NT2/D1 (cell line): Measurements from ENCODE around the gene PLPP1.

ENCODE experiments used
- DNase-seq: peaks from one replicate; pipeline ENCODE4 v3.0.0-alpha.2; 2011; ENCODE audit warnings: low read depth, low spot score
- H3K27me3 ChIP-seq: 2 replicates; pipeline ENCODE4 v1.6.0; 2011; ENCODE audit warnings: mild to moderate bottlenecking; ENCODE audit not compliant: insufficient read length, insufficient read depth
- H3K36me3 ChIP-seq: 2 replicates; pipeline ENCODE4 v1.6.1; 2011; ENCODE audit warnings: mild to moderate bottlenecking, low read length, mixed read lengths; ENCODE audit not compliant: insufficient read depth, insufficient read length
- H3K4me1 ChIP-seq: 2 replicates; pipeline ENCODE4 v1.5.1; 2011; ENCODE audit not compliant: insufficient read depth, insufficient read length
- H3K4me3 ChIP-seq: 2 replicates; pipeline ENCODE4 v1.5.1; 2011; ENCODE audit warnings: low read depth; ENCODE audit not compliant: insufficient read length
- H3K9ac ChIP-seq: 2 replicates; pipeline ENCODE4 v1.6.0; 2011; ENCODE audit warnings: low read depth; ENCODE audit not compliant: insufficient read length
- H3K9me3 ChIP-seq: 2 replicates; pipeline ENCODE4 v1.5.1; 2011; ENCODE audit warnings: mild to moderate bottlenecking, low read length; ENCODE audit not compliant: insufficient read depth
- SUZ12 ChIP-seq: IDR thresholded peaks from 2 replicates; pipeline ENCODE4 v1.6.1; 2011; ENCODE audit not compliant: insufficient read length, insufficient read depth; ENCODE audit errors: extremely low read depth
- YY1 ChIP-seq: IDR thresholded peaks from 2 replicates; pipeline ENCODE4 v1.6.1; 2011; ENCODE audit not compliant: insufficient read length, insufficient read depth
- ZNF274 ChIP-seq: IDR thresholded peaks from 2 replicates; pipeline ENCODE4 v1.6.1; 2011; ENCODE audit warnings: mild to moderate bottlenecking, low read depth, low read length

The PLPP1 gene

DNA sequence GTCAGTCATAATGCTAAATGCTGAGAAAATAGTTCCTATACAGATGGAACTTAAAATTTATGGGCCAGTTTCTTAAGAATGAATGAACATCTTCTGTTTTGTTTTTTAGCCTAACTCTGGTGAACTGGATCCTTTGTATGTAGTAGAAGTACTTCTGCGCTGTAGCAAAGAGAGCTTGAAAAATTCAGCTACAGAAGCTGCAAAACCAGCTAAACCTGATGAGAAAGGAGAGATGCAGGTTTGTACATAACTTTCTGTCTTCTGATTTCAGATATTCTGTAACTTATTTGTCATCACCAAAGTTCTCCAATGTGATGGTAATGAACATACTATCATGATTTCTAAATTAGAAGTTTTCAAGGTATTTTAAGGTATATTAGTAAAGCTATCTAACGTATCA lies 146.9 kb downstream of the PLPP1 start:
- no peaks in the 10 kb centered on the region for H3K4me1 ChIP-seq
- H3K36me3 ChIP-seq: peaks cover 64% of the 10 kb centered on the region
- H3K9ac ChIP-seq: no peak overlapping the region
- H3K4me3 ChIP-seq: no peak overlapping the region
- no peak for TF ChIP-seq SUZ12
- no peak for TF ChIP-seq ZNF274
- TF ChIP-seq YY1: no peak
- no peak for DNase-seq
- H3K9me3 ChIP-seq: peaks cover 20% of the 10 kb centered on the region
- no peaks in the 10 kb centered on the region for H3K27me3 ChIP-seq

DNA sequence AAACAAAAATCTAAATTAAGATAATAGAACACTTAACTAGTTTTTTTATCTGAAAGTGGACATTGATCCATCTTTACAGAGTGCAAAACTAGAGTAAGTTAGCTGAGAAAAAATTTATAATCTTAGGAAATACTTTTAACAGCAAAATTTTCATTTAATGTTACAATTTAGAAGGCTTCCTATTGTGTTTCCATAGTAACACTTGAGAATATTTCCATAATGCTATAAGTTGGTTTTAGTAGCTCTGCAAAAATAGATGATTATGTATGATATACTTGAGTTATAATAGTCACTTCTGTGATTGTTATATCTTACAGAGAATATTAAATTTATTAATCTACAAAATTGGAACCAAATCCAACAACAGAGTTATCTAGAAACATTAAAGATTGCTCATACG lies 148.4 kb downstream of the PLPP1 start:
- Histone ChIP-seq H3K36me3 (peaks cover 57% of the 10 kb centered on the region), H3K4me1 (no peaks in the 10 kb centered on the region)
- TF ChIP-seq SUZ12 (no peak), YY1 (no peak), ZNF274 (no peak)

DNA sequence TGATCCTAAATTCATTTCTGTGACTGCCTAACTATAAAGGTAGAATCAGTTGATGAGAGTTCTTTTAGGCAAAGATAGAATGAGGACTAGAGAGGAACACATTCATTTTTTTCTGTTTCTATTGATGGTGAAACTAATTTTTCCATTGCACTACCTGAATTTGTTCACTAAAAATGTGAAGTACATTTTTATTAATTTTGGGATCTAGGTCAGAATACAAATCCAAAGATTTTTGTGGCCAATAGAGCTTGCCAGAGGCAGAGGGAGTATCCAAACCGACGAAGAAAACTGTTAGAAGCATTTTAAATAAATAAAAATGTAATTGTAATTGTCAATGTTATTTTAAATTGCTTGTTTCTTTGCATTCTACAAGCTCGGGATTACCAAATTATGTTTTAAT lies 148.9 kb downstream of the PLPP1 start:
- no peak for TF ChIP-seq ZNF274
- H3K27me3 ChIP-seq: no peaks in the 10 kb centered on the region
- DNase-seq: no peak
- peaks cover 53% of the 10 kb centered on the region for H3K36me3 ChIP-seq
- H3K9ac ChIP-seq: no peak overlapping the region
- H3K9me3 ChIP-seq: peaks cover 14% of the 10 kb centered on the region
- no peaks in the 10 kb centered on the region for H3K4me1 ChIP-seq
- H3K4me3 ChIP-seq: no peak overlapping the region

More for the DNA sequence above, 148.4 kb downstream of the PLPP1 start:
- H3K9me3 ChIP-seq: peaks cover 14% of the 10 kb centered on the region
- H3K9ac ChIP-seq: no peak overlapping the region
- no peak overlapping the region for H3K4me3 ChIP-seq
- DNase-seq: no peak
- H3K27me3 ChIP-seq: no peaks in the 10 kb centered on the region

DNA sequence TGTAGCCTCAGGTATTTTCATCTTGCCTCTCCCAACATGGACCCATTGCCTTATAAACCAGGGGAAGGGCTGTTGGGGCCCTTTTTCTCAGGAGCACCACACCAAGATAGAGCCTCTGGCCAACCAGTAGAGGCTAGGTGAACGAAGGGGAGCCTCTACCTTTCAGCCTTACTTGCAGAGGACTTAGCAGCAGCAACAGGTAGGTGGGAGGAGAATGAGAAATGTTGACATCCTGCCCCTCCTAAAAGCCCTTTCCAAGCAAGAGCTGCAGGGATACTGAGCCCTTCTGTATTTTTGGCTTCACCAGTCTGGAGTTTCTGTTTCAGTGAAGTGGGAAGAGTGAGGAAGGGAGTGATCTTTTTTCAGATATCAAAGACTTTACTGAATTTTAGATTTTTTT lies 149.5 kb downstream of the PLPP1 start:
- H3K9me3 ChIP-seq: peaks cover 14% of the 10 kb centered on the region
- TF ChIP-seq YY1 (no peak), SUZ12 (no peak), ZNF274 (no peak)
- no peak overlapping the region for H3K9ac ChIP-seq
- no peaks in the 10 kb centered on the region for H3K27me3 ChIP-seq
- no peak for DNase-seq
- H3K4me1 ChIP-seq: no peaks in the 10 kb centered on the region
- H3K4me3 ChIP-seq: no peak overlapping the region
- H3K36me3 ChIP-seq: peaks cover 50% of the 10 kb centered on the region

DNA sequence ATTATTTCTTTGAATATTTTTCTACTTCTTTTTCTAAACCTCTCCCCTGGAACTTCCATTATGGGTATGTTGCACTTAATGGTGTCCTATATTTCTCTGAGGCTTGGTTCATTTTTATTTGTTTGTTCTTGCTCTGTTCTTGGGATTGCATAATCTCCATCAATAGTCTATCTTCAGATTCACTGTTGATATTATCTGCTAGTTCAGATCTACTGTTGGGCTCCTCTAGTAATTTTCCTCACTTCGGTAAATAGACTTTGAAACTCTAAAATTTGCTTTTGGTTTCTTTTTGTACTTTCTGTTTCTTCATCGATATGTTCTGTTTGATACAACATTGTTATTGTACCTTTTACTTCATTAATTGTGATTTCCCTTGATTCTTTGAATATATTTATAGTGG lies 150.7 kb downstream of the PLPP1 start:
- Histone ChIP-seq H3K4me3 (no peak overlapping the region), H3K9me3 (peaks cover 14% of the 10 kb centered on the region), H3K36me3 (peaks cover 42% of the 10 kb centered on the region), H3K4me1 (no peaks in the 10 kb centered on the region), H3K27me3 (no peaks in the 10 kb centered on the region), H3K9ac (no peak overlapping the region)
- TF ChIP-seq SUZ12 (no peak), YY1 (no peak)
- no peak for DNase-seq

DNA sequence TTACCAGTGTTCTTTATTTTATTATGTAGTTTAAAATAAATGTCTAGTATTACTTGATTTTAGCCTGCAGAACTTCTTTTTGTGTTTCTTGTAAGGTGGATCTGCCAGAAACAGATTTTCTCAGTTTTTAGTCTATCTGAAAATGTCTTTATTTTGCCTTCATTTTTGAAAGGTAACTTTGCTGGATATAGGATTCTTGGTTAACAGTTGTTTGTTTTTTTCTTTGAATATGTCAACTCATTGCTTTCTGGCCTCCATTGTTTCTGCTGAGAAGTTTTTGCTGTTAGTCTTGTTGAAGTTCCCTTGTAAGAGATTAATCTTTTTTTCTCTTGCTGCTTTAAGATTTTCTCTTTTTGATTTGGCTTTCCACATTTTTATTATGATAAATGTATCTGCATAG lies 151.5 kb downstream of the PLPP1 start:
- no peaks in the 10 kb centered on the region for H3K27me3 ChIP-seq
- H3K4me1 ChIP-seq: no peaks in the 10 kb centered on the region
- peaks cover 40% of the 10 kb centered on the region for H3K36me3 ChIP-seq
- no peak overlapping the region for H3K4me3 ChIP-seq
- H3K9ac ChIP-seq: no peak overlapping the region
- DNase-seq: no peak
- H3K9me3 ChIP-seq: peaks cover 14% of the 10 kb centered on the region
- TF ChIP-seq SUZ12: no peak
- no peak for TF ChIP-seq YY1
- TF ChIP-seq ZNF274: no peak

DNA sequence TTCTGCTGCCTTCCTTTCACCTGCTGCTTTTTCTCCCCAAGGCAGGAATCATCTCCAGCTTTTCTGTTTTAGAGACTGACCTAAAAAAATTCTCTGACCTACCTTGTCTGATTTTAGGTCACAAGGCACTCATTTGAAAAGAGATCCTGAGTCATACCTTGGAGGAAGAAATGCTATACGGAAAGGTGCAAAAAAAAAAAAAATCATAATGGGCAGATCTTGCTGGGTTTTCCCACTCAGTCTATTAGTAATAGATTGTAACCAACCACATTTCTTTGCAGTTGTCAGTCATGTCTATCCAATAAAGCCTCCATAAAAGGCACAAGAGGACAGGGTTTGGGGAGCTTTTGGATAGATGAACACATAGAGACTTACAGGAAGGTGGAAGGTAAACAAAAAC lies 157.0 kb downstream of the PLPP1 start:
- H3K36me3 ChIP-seq: peaks cover 29% of the 10 kb centered on the region
- H3K4me3 ChIP-seq: no peak overlapping the region
- no peak overlapping the region for H3K9ac ChIP-seq
- peaks cover 8% of the 10 kb centered on the region for H3K9me3 ChIP-seq
- DNase-seq: no peak
- no peaks in the 10 kb centered on the region for H3K4me1 ChIP-seq
- no peaks in the 10 kb centered on the region for H3K27me3 ChIP-seq
- TF ChIP-seq SUZ12: no peak
- no peak for TF ChIP-seq ZNF274
- TF ChIP-seq YY1: no peak
